Panc1 (cell line): ENCODE data around the gene FJX1. TPM values are rescaled to one million over a fixed set of nuclear protein-coding genes. Genes with fewer than 3 reads are reported as not detected.

Experiments
- ATAC-seq: fragments of 200-7000 bp; cut with Tn5 transposase; 2 replicates; pipeline ENCODE4 v1.9.1; 2020; ENCODE audit warnings: mild to moderate bottlenecking, moderate library complexity
- Bru-seq: library from RNA; stranded (reverse); fragments of 400-500 nt; gene quantifications from one replicate; lab custom pipeline; 2021; lab: Mats Ljungman, UMichigan
- BruChase-seq, 2 experiments: library from RNA; stranded (reverse); fragments of 400-500 nt; gene quantifications; one replicate each; lab custom pipeline; 2021; lab: Mats Ljungman, UMichigan
- BruUV-seq: library from RNA; stranded (reverse); fragments of 400-500 nt; replicated peaks from 2 replicates; lab custom pipeline; 2021; lab: Mats Ljungman, UMichigan
- CTCF ChIA-PET: fragments of 300-600 bp; sonication (Branson Sonifier 250); formaldehyde crosslinking; loops from one replicate; lab custom pipeline; 2022; ENCODE audit warnings: antibody characterized with exemption; lab: Charles Lee
- POLR2A ChIA-PET: fragments of 300-600 bp; sonication (Branson Sonifier 250); formaldehyde crosslinking; loops from one replicate; lab custom pipeline; 2022; ENCODE audit warnings: antibody characterized with exemption; lab: Charles Lee
- DNase-seq: peaks from one replicate; pipeline ENCODE4 v3.0.0-alpha.2; 2010; ENCODE audit warnings: low read depth, low spot score
- H3K27ac ChIP-seq: 2 replicates; pipeline ENCODE4 v1.5.1; 2011; ENCODE audit warnings: mild to moderate bottlenecking, low read length, inconsistent platforms
- H3K27me3 ChIP-seq: fragments of 200-500 bp; sonication (Bioruptor generic); 2 replicates; pipeline ENCODE4 v1.6.0; 2014; ENCODE audit warnings: low read length, inconsistent platforms; ENCODE audit not compliant: control insufficient read depth, insufficient read depth
- H3K36me3 ChIP-seq: fragments of 200-500 bp; sonication (Bioruptor generic); 2 replicates; pipeline ENCODE4 v1.5.1; 2014; ENCODE audit warnings: inconsistent platforms, mild to moderate bottlenecking, low read length, moderate library complexity; ENCODE audit not compliant: control insufficient read depth, insufficient read depth
- H3K4me1 ChIP-seq: 2 replicates; pipeline ENCODE4 v1.5.1; 2011; ENCODE audit warnings: inconsistent platforms, mild to moderate bottlenecking, low read length, moderate library complexity; ENCODE audit not compliant: control insufficient read depth, insufficient read depth
- H3K4me3 ChIP-seq, 2 experiments: 2 replicates each; pipeline ENCODE4 v1.5.1; 2011 to 2012; ENCODE audit warnings: low read depth in 2 of 2, low read length in 2 of 2, mild to moderate bottlenecking in 2 of 2, inconsistent platforms in 1 of 2, moderate library complexity in 1 of 2
- H3K9me3 ChIP-seq: fragments of 200-500 bp; sonication (Bioruptor generic); 2 replicates; pipeline ENCODE4 v1.5.1; 2014; ENCODE audit warnings: low read depth, mild to moderate bottlenecking, inconsistent platforms, low read length, moderate library complexity; ENCODE audit not compliant: control insufficient read depth, insufficient read depth
- CTCF ChIP-seq: fragments of 450-650 bp; IDR thresholded peaks from 2 replicates; pipeline ENCODE4 v1.5.1; 2017; ENCODE audit warnings: mild to moderate bottlenecking
- POLR2AphosphoS5 ChIP-seq: IDR thresholded peaks from 2 replicates; pipeline ENCODE4 v1.6.1; 2012; ENCODE audit warnings: mild to moderate bottlenecking, low read depth, low read length, moderate library complexity
- REST ChIP-seq, 2 experiments: IDR thresholded peaks; 2 replicates each; pipeline ENCODE4 v1.6.1; 2011 to 2012; ENCODE audit warnings: low read depth in 2 of 2, control low read depth in 1 of 2, low read length in 1 of 2, mild to moderate bottlenecking in 1 of 2, moderate library complexity in 1 of 2; ENCODE audit not compliant: insufficient read depth in 1 of 2
- SIN3A ChIP-seq: IDR thresholded peaks from 2 replicates; pipeline ENCODE4 v1.6.1; 2012; ENCODE audit warnings: low read depth, mild to moderate bottlenecking, low read length, moderate library complexity, borderline replicate concordance; ENCODE audit not compliant: insufficient read depth
- TCF7L2 ChIP-seq: IDR thresholded peaks from 2 replicates; pipeline ENCODE4 v1.6.1; 2011; ENCODE audit warnings: mild to moderate bottlenecking, low read depth, low read length, inconsistent platforms
- in situ Hi-C: cut with HindIII; loops from 2 replicates; pipeline ENCODE4 v1.10.0; 2016; ENCODE audit warnings: low sequenced_read_pairs, low pct_unique_long_range_greater_than_20kb
- intact Hi-C: fragments of 100-400 bp; cut with micrococcal nuclease; formaldehyde crosslinking; loops from one replicate; pipeline ENCODE4 v1.10.0; 2022; ENCODE audit not compliant: unreplicated experiment
- long read RNA-seq: library from polyadenylated mRNA; unstranded; transcript quantifications from one replicate; pipeline ENCODE4 v2.0.0, GENCODE V29; 2021; ENCODE audit not compliant: unreplicated experiment
- polyA plus RNA-seq: library from polyadenylated mRNA; unstranded; fragments of >200 nt; gene quantifications from one replicate; pipeline ENCODE4 v1.2.1, GENCODE V29; 2012; ENCODE audit warnings: missing spikeins; ENCODE audit not compliant: insufficient read length
- total RNA-seq: library from RNA; stranded (reverse); gene quantifications from one replicate; pipeline ENCODE4 v1.2.1, GENCODE V29; 2021; ENCODE audit not compliant: unreplicated experiment

The FJX1 gene
- total RNA-seq (31.1 TPM), Bru-seq, nascent RNA (percentile 70 among the genes with signal in this experiment), BruChase-seq, experiment 1, labeled RNA remaining after a 2-hour chase (percentile 95 among the genes with signal in this experiment), BruChase-seq, experiment 2, labeled RNA remaining after a 6-hour chase (percentile 88 among the genes with signal in this experiment)
- polyA plus RNA-seq, result 21.8 TPM
- long read RNA-seq, transcript FJX1-201 (1 exons, 2,450 nt), result major isoform, 152 of 157 reads
- long read RNA-seq, partial matches to known transcripts, result 0 of 157 reads
- long read RNA-seq, other reads (novel, unspliced or antisense), result 5 of 157 reads

GRCh38 chr11:35617687-35618496 lies at the start of gene FJX1:
Gene FJX1, plus strand, starts transcription at chr11:35618460. Its CDS starts 177 bp downstream, at chr11:35618637.
- CTCF ChIA-PET, result interaction anchor here (0.7 to 1.0 kb wide), 3 partner anchors 130 to 673 kb away, joined by 3 to 7 read pairs (median 5); no protein-coding TSS in a partner anchor
- H3K27me3 ChIP-seq, result no peaks in the 10 kb centered on the region; the same call in 1 of the 2 replicates
- peak; percentile 76 for ATAC-seq
- TF ChIP-seq POLR2AphosphoS5, result no peak
- 0 out of 2 replicates have a peak, but pooled peaks have one; percentile 26 for TF ChIP-seq SIN3A
- no peak for TF ChIP-seq REST (IDR thresholded peaks at IDR 0.05; ENCODE audit: insufficient read depth in 1 of 2, low read depth in 2 of 2, low read length in 1 of 2)
- no peak for DNase-seq
- BruUV-seq, result no TSS peak
- in situ Hi-C loops (no loop called here), intact Hi-C loops (loop anchor here (5.0 to 10.0 kb wide), 3 partner anchors 204 to 529 kb away; no protein-coding TSS in a partner anchor)
- peaks cover 44% of the 10 kb centered on the region for H3K4me1 ChIP-seq
- H3K9me3 ChIP-seq, result no peaks in the 10 kb centered on the region
- peak within 1 kb of the TSS; percentile 68 to 75 for H3K4me3 ChIP-seq
- H3K36me3 ChIP-seq, result no peaks in the 10 kb centered on the region
- POLR2A ChIA-PET, result interaction anchor here (1.0 kb wide), 1 partner anchor 207 kb away, joined by 3 read pairs; no protein-coding TSS in a partner anchor
- peak within 1 kb of the TSS; percentile 85 for H3K27ac ChIP-seq

GRCh38 chr11:35571696-35572095 lies 46.6 kb upstream of the FJX1 start:
- CTCF ChIA-PET, result no interaction called here
- no peak overlapping the region for H3K27ac ChIP-seq
- no TSS peak for BruUV-seq
- H3K36me3 ChIP-seq, result no peaks in the 10 kb centered on the region
- H3K9me3 ChIP-seq, result no peaks in the 10 kb centered on the region
- POLR2A ChIA-PET, result no interaction called here
- peaks cover 12% of the 10 kb centered on the region; the same call in 1 of the 2 replicates for H3K27me3 ChIP-seq
- H3K4me1 ChIP-seq, result no peaks in the 10 kb centered on the region
- H3K4me3 ChIP-seq, result no peak overlapping the region
- TF ChIP-seq POLR2AphosphoS5 (no peak), CTCF (no peak), TCF7L2 (no peak), REST (IDR thresholded peaks at IDR 0.05; ENCODE audit: insufficient read depth in 1 of 2, low read depth in 2 of 2, low read length in 1 of 2) (no peak), SIN3A (no peak)
- DNase-seq (no peak), ATAC-seq (no peak)
- intact Hi-C loops, result no loop called here
- in situ Hi-C loops, result no loop called here
